SK-N-DZ (cell line): ENCODE measurements around the gene ARID2. TPM values are rescaled to one million over a fixed set of nuclear protein-coding genes. Genes with fewer than 3 reads are reported as not detected.

ENCODE experiments used
- DNase-seq: peaks from one replicate; pipeline ENCODE4 v3.0.0-alpha.2; 2015; ENCODE audit warnings: low spot score
- polyA plus RNA-seq, 2 experiments: library from polyadenylated mRNA; depleted of rRNA; stranded (reverse); fragments of >200 nt; gene quantifications; 2 replicates each; pipeline ENCODE4 v1.2.3, GENCODE V29; 2014

The ARID2 gene, protein sequence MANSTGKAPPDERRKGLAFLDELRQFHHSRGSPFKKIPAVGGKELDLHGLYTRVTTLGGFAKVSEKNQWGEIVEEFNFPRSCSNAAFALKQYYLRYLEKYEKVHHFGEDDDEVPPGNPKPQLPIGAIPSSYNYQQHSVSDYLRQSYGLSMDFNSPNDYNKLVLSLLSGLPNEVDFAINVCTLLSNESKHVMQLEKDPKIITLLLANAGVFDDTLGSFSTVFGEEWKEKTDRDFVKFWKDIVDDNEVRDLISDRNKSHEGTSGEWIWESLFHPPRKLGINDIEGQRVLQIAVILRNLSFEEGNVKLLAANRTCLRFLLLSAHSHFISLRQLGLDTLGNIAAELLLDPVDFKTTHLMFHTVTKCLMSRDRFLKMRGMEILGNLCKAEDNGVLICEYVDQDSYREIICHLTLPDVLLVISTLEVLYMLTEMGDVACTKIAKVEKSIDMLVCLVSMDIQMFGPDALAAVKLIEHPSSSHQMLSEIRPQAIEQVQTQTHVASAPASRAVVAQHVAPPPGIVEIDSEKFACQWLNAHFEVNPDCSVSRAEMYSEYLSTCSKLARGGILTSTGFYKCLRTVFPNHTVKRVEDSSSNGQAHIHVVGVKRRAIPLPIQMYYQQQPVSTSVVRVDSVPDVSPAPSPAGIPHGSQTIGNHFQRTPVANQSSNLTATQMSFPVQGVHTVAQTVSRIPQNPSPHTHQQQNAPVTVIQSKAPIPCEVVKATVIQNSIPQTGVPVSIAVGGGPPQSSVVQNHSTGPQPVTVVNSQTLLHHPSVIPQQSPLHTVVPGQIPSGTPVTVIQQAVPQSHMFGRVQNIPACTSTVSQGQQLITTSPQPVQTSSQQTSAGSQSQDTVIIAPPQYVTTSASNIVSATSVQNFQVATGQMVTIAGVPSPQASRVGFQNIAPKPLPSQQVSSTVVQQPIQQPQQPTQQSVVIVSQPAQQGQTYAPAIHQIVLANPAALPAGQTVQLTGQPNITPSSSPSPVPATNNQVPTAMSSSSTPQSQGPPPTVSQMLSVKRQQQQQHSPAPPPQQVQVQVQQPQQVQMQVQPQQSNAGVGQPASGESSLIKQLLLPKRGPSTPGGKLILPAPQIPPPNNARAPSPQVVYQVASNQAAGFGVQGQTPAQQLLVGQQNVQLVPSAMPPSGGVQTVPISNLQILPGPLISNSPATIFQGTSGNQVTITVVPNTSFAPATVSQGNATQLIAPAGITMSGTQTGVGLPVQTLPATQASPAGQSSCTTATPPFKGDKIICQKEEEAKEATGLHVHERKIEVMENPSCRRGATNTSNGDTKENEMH (N-terminal part only)
- 22.6 and 23.9 TPM in 2 replicates for polyA plus RNA-seq (2014; cell fraction: cytosol; rRNA removed)
- polyA plus RNA-seq (2014; cell fraction: nucleus; rRNA removed): 23.7 and 33.6 TPM in 2 replicates

DNA sequence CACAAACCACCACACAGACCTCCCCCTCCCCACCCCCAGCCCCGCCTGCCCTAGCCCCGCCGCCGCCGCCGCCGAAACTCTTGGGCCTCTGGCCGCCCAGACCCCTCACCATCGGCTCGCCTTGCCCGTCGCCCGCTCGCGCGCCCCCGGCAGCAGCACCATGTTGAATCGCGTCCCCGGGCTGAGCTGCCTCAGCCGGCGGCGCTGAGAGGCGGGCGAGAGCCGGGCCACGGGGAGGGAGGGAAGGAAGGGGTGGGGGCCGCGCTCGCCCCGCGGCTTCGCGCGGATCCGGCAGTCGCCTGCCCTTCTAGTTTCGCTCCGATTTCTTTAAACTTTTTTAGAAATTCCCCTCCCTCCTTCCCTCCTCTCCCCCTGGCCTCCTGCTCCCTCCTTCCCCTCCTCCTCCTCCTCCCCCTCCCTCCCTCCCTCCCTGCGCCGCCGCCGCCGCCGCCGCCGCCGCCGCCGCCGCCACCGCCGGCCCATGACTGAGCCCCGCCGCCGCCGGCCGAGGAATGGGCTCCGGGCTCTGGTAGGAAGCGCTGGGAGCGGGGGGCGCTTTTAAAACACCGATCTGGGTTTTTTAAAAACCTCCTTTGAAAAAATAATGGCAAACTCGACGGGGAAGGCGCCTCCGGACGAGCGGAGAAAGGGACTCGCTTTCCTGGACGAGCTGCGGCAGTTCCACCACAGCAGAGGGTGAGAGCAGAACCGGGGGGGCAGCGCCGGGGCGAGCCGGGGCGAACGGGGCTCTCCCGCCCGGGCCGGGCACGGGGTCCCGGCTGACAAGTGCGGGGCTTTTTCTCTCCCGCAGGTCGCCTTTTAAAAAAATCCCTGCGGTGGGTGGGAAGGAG lies at the start of gene ARID2:
ARID2 (plus strand) TSS at position 474 of the 851 bp plus-strand sequence; CDS start at position 605, 131 bp downstream.
- DNase-seq: peak; percentile 70

DNA sequence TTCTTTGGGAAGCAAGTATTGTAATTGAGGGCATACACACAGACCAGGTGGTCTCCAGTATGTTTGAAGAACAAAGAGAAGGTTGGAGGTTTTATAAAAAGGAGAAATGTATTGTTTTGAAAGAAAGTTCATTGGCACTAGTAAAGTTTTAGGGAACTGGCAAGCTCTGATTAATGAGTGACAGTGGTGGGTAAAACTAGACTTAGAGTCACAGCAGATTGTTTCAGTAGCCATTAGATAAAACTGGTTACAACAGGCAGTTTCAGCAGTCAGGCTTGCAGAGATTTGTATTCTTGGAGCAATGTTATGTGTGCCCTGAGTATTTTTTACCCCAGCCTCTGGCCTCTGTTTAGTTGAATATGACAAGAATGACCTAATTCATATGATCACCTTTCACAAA lies 49.1 kb upstream of the ARID2 start:
- DNase-seq: no peak

DNA sequence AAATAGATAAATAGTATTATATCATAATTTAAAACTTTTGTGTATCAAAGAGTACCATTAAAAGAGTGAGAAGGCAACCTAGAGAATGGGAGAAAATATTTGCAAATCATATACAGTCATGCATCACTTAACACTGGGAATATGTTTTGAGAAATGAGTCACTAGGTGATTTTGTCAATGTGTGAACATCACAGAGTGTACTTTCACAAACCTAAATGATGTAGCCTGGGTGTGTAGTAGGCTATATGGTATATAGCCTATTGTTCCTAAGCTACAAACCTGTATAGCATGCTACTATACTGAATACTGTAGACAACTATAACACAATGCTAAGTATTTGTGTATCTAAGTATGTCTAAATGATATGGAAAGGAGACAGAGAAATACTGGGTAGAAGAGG lies 48.0 kb upstream of the ARID2 start:
- DNase-seq: no peak

DNA sequence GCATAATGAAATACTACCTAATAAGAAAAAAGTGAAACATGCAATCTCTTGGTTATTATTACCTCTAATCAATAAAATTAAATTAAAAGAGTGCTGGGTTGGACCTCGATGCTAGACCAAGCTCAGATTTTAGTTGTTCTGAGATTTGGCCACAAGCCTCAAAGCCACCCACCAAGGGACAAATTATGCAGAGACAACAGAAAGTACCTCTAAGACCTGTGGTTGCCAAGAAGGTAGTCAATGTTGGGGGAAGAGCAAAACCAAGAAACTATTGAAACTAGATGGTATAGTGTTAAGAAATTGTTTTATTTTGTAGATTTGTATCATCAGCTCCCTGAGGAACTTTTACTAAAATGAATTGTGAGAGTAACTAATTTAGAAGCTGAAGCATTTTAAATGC lies 43.8 kb upstream of the ARID2 start:
- no peak for DNase-seq

DNA sequence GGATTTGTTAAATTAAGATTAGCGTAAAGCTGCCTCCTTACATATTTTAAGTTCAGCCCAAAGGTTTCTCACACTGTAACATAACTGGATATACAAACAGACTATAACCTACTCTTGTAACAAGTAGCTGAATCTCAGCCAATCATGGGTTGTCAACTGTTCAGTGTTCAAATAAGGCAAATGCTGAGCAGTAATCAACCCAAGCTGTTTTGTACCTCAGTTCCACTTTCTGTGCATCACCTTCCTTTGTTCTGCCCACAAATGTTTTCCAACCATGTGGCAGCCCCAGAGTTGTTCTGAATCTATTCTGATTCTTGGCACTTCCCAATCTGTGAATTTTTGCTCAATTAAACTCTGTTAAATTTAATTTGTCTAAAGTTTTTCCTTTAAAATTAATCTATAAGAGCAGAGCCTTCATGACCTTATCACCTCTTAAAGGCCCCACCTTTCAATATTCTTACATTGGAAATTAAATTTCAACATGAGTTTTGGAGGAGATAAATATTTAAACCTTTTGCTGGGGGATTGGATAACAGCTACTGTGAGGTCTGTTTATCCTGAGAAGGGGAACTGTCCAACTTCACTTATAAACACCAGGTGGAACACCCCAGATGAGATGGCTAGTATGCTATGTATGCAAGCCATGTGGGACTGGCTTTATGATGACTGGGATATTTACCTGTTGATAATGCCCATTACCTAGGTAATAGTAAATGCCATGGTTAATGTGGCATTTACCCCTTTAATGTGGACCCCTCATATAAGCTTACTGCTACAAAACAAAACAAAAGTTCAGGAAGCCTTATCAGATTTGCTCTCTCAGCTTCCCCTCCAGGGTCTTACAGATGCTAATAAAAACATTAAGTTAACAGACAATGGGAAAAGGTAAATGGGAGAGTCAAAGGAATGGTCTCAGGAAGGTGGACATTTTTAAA lies 42.2 kb upstream of the ARID2 start:
- DNase-seq: no peak

DNA sequence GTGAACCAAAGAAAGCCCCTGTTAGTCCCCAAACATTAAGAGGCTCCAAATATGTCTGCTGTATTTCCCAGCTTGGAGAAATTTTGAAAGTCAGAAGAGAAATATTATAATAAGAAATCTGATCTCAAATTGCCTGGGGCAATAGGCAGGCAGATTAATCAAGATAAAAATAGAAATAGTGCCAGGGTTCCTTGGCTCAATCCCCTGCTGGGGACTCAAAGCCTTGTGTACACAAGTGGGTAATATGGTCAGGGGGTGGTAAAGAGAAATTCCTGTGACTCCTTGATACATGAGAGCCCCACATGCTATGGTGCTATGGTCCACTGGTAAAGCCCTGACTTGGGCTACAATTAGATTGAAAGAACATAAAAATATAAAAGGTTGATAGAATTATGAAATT lies 41.3 kb upstream of the ARID2 start:
- DNase-seq: no peak

DNA sequence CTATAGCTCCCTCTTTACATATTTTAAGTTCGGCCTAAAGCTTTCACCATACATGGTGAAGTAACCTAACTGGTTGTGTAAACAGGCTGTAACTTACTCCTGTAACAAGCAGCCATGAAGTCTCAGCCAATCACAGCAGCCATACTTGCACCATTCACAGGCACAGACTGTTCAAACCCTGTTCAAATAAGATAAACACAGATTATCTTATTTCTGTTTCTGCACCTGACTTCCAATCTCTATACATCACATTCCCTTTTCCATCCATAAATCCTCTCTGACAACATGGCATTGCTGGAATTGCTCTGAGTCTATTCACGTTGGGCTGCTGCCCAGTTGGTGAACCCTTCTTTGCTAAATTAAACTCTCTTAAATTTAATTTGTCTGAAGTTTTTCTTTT lies 34.5 kb upstream of the ARID2 start:
- no peak for DNase-seq

DNA sequence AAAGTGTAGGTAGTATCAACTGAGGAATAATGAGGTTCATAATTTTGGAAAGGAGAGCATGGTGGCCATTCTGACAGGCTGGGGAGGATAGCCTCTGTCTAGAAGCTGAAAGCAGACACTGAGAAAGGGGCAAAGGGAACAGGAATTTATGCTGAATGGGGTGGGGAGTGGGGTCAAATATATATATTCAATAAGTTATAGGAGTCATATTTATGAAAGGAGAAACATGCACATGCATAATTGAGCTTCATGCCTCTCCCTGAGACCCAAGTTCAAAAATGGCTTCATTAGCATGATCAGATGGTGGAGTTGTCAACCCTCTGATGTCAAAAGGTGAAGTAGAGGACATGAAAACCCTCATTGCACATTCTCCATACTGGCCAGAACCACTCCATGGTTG lies 33.9 kb upstream of the ARID2 start:
- no peak for DNase-seq

DNA sequence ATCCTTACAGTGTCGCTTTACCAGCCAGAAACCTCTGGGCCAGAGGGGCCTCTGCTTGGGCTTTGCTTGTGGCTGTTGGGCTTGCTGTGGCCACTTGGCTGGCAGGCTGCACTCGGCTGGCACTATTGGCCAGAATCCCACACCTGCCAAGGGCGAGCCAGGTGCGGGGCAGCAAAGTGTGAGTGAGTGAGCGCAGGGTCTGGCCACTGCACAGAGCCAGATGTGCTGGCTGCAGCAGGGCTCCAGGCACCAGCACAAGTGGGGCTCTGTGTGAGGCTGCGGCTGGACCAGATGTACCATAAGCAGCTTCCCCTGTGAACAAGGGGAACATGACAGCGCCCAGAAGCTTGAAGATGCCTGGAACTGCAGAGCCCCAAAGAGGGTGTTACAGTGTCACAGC lies 33.5 kb upstream of the ARID2 start:
- DNase-seq: no peak

DNA sequence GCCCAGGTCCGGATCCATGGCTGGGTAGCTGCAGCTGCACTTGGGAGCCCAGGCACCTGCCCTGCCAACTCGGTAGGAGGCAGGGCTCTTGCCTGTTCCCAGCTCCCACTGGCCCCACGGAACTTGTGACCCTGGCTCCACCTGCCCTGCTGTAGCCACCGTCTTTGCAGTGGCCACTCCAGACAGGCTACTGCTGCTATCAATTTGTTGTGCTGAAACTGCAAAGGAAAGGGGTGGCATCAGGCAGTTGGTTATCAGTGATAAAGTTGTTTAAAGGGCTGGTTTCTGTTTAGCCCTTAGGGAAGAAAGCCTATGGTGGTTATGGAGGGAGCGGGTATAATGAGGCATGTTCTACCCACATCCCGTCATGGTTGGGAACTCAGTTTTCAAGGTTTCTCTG lies 32.1 kb upstream of the ARID2 start:
- no peak for DNase-seq

DNA sequence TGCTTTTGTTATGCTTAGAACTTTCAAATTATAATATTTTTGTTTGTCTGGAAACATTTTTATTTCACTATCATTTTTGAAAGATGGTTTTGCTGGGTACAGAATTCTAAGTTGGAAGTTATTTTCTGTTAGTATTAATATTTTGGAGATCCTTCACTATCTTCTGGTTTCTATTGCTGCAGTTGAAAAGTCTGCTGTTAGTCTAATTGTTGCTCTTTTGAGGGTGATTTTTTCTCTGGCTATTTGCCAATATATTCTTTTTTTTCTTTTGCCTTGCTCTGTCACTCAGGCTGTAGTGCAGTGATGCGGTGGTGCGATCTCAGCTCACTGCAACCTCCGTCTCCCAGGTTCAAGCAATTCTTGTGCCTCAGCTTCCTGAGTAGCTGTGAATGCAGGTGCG lies 28.2 kb upstream of the ARID2 start:
- no peak for DNase-seq

DNA sequence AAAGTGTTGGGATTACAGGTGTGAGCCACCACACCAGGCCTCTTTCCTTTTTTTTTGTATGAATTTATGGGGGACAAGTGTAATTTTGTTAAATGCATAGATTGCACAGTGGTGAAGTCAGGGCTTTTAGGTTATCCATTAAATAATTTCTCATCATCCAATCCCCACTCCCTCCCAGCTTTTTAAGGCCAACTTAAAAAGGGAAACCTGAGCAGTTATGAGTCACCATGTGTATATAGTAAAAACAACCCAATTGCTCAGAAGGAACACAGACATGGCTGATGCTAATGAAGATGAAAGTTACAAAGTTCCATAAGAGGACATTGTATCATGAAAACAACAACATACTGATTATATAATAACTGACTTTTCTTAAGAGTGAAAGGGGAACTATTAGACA lies 25.6 kb upstream of the ARID2 start:
- DNase-seq: no peak

DNA sequence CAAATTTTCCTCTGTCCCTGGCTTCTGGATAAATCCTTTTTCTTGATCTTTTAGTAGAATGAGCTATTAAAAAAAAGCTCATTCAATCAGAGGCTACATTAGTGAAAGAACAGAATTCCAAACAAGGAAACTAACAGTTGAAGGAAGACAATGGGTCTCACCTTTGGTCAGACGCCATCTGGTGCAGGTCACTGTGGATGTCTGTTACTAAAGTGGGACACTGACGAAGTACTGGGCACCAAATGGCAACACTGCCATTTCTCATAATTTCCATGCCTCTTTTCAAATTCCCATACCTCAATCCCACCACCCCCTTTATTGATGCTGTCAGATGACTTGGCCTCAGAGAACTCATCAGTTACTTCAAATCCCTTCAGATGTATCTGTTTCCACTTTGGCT lies 24.5 kb upstream of the ARID2 start:
- DNase-seq: no peak

DNA sequence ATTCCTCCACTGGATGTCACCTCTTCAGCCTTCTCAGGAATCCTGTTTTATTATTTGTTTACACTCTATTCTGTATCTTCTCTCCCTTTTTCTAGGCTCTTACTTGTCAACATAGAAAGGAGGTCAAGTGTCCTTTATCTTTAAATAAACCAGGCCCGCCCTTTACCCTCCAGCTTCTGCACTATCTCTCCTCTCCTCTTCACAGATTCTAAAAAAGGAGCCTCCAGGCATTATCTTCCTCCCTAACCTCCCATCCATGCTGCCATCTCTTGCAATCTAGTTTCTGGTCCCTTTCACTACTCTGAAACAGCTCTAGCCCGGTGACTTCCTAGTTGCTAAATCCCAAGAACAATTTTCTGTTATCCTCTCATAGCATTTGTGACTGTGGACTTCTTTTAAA lies 24.1 kb upstream of the ARID2 start:
- DNase-seq: no peak

DNA sequence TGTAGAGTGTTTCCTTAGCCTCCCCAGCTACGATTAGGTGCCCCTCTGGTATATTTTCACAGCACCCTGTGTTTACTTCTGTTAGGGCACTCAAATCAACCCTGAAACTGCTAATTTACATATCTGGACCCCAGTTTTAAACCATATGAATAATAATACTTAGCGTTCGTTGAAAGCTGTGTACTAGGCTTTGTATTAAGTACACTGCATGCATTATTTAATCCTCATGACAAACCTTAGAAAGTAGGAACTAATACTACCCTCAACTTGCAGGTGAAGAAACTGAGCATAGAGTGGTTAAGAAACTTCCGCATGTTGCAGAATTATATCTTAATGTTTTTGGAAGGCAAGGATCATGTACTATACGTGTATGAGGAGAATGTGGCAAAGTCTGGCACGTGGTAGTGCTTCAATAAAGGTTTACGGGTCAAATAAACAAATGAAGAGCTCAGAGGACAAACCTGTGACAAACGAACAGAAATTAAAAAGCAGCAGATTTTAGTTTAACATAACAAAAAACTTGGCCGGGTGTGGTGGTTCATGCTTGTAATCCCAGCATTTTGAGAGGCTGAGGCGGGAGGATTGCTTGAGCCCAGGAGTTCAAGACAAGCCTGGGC lies 22.2 kb upstream of the ARID2 start:
- no peak for DNase-seq

DNA sequence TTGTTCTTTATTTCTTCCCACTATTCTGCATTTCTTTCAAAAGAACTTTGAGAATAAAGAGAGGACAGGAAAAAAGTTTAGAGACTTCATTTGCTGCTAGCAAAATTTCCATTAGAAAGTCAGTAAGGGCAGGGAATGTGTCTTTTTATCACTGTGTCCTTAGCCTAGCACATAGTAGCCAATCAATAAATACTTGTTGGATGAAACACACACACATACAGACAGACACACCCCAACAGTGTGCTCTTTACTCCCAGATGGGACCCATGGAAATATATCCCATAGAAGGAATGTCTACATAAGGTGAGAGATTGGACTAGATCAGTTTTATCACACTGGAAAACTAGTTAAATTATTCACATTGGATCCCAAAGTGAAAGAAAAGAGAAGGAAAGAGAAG lies 21.1 kb upstream of the ARID2 start:
- DNase-seq: no peak

DNA sequence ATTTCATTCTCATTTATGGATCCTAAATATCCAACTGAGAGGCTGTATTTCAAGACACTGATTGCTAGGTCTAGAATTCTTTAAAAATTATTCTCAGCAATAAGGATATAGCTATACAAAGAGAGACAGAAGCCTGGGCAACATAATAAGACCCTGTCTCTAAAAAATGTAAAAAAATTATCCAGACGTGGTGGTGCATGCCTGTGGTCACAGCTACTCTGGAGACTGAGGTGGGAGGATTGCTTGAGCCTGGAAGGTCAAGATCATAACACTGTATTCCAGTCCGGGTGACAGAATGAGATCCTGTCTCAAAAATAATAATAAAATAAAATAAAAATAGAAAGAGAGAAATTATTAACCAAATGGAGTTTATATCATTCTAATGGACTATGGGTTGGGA lies 20.6 kb upstream of the ARID2 start:
- no peak for DNase-seq

DNA sequence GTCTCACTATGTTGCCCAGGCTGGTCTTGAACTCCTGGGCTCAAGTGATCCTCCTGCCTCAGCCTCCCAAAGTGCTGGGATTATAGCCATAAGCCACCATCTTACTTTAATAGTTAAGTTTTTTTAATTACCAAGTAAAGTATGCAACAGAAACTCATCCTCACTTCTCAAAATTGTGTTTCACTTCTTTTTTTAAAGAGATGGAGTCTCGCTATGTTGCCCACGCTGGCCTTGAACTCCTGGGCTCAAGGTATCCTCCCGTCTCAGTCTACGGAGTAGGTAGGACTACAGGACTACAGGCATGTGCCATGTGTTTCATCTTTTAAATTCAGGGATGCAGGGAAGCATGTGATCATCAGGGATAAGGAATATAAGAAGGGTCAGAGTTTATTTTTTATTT lies 17.2 kb upstream of the ARID2 start:
- DNase-seq: no peak

DNA sequence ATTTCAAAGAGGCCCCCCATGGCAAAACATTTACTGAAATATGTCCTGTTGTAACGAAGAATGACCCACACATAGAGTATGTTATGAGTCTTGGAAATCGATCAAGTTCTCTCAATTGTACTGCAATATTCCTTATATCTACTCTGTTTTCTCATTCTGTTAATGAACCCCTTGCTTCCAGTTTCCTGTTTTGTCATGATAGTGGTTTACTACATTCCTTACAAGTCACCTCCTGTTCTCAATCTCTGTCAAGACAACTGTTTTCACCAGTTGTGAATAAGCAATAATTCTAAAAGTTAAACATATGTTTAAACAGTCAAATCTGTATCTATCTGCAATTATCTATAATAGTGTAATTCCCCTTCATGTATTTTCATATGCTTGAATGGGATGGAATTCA lies 16.4 kb upstream of the ARID2 start:
- DNase-seq: no peak
